ENCODE results near the gene RNF213. TPM values are rescaled to one million over a fixed set of nuclear protein-coding genes. Genes with fewer than 3 reads are reported as not detected.
A peak's percentile ranks its signal among the peaks of the same experiment; 100 is the strongest.

The RNF213 gene
- total RNA-seq, 2 donors from 2014 or later = 98.8 to 99.3 TPM

- DNase-seq (ENCODE audit: low spot score) = no peak
- intact Hi-C loops (cut with DNase I) = no loop called here
These were observed 106.9 kb downstream of the RNF213 start for GRCh38 chr17:80367503-80367902.

- intact Hi-C loops (cut with DNase I) = loop anchor here in 1 of 2 donors (10.0 kb wide), 1 partner anchor 56 kb away; no protein-coding TSS in a partner anchor
- DNase-seq (ENCODE audit: low spot score) = no peak
These were observed 110.5 kb downstream of the RNF213 start for GRCh38 chr17:80371196-80371595.

GRCh38 chr17:80372456-80372855 is 111.8 kb downstream of the RNF213 start:
- intact Hi-C loops (cut with DNase I) = loop anchor here in 1 of 2 donors (10.0 kb wide), 1 partner anchor 58 kb away; no protein-coding TSS in a partner anchor
- DNase-seq (ENCODE audit: low spot score) = peak; percentile 64

GRCh38 chr17:80372922-80373570 is 112.4 kb downstream of the RNF213 start:
- peak; percentile 66 for DNase-seq (ENCODE audit: low spot score)
- intact Hi-C loops (cut with DNase I) = loop anchor here in 1 of 2 donors (10.0 kb wide), 1 partner anchor 58 kb away; no protein-coding TSS in a partner anchor

GRCh38 chr17:80374039-80374731 is 113.5 kb downstream of the RNF213 start:
- intact Hi-C loops (cut with DNase I) = loop anchor here in 1 of 2 donors (10.0 kb wide), 1 partner anchor 59 kb away; no protein-coding TSS in a partner anchor
- DNase-seq (ENCODE audit: low spot score) = no peak

- peak; percentile 25 for DNase-seq (ENCODE audit: low spot score)
- intact Hi-C loops (cut with DNase I) = loop anchor here in 1 of 2 donors (10.0 kb wide), 1 partner anchor 60 kb away; no protein-coding TSS in a partner anchor
These were observed 114.3 kb downstream of the RNF213 start for GRCh38 chr17:80374732-80375585.

GRCh38 chr17:80376531-80376930 is 115.9 kb downstream of the RNF213 start:
- intact Hi-C loops (cut with DNase I) = loop anchor here in 1 of 2 donors (10.0 kb wide), 1 partner anchor 62 kb away; no protein-coding TSS in a partner anchor
- no peak for DNase-seq (ENCODE audit: low spot score)

- peak; percentile 55 for DNase-seq (ENCODE audit: low spot score)
- intact Hi-C loops (cut with DNase I) = loop anchor here in 1 of 2 donors (10.0 kb wide), 1 partner anchor 63 kb away; no protein-coding TSS in a partner anchor
These were observed 117.1 kb downstream of the RNF213 start for GRCh38 chr17:80377798-80378197.

GRCh38 chr17:80379348-80379747 is 118.7 kb downstream of the RNF213 start:
- no peak for DNase-seq (ENCODE audit: low spot score)
- intact Hi-C loops (cut with DNase I) = loop anchor here in 1 of 2 donors (10.0 kb wide), 1 partner anchor 65 kb away; no protein-coding TSS in a partner anchor

- intact Hi-C loops (cut with DNase I) = no loop called here
- no peak for DNase-seq (ENCODE audit: low spot score)
These were observed 119.4 kb downstream of the RNF213 start for GRCh38 chr17:80380068-80380467.

GRCh38 chr17:80380555-80381002 is 119.9 kb downstream of the RNF213 start:
- intact Hi-C loops (cut with DNase I) = no loop called here
- peak; percentile 76 for DNase-seq (ENCODE audit: low spot score)

- DNase-seq (ENCODE audit: low spot score) = peak; percentile 69
- intact Hi-C loops (cut with DNase I) = no loop called here
These were observed 120.8 kb downstream of the RNF213 start for GRCh38 chr17:80381416-80381923.

GRCh38 chr17:80382446-80382845 is 121.8 kb downstream of the RNF213 start:
- intact Hi-C loops (cut with DNase I) = no loop called here
- no peak for DNase-seq (ENCODE audit: low spot score)

GRCh38 chr17:80382956-80383355 is 122.3 kb downstream of the RNF213 start:
- intact Hi-C loops (cut with DNase I) = no loop called here
- no peak for DNase-seq (ENCODE audit: low spot score)

GRCh38 chr17:80384078-80384960 is 123.7 kb downstream of the RNF213 start:
- intact Hi-C loops (cut with DNase I) = no loop called here
- peak; percentile 51 for DNase-seq (ENCODE audit: low spot score)

GRCh38 chr17:80385046-80385445 is 124.4 kb downstream of the RNF213 start:
- intact Hi-C loops (cut with DNase I) = no loop called here
- peak; percentile 64 for DNase-seq (ENCODE audit: low spot score)

GRCh38 chr17:80386341-80386740 is 125.7 kb downstream of the RNF213 start:
- DNase-seq (ENCODE audit: low spot score) = peak; percentile 64
- intact Hi-C loops (cut with DNase I) = no loop called here

- peak; percentile 54 for DNase-seq (ENCODE audit: low spot score)
- intact Hi-C loops (cut with DNase I) = no loop called here
These were observed 126.4 kb downstream of the RNF213 start for GRCh38 chr17:80387071-80387470.
